Suprapubic skin (tissue), 3 donors: ENCODE data around the gene PRPSAP2.

Experiments used
- POLR2AphosphoS5 ChIP-seq, 3 donors: sonication (generic); formaldehyde crosslinking; IDR thresholded peaks; one replicate each; pipeline ENCODE4 v1.6.1; 2017; ENCODE audit warnings: antibody characterized with exemption in 3 of 3
- TF ChIP-seq, protein P1 (sequence below), 2 donors: fragments of 200-600 bp in 1 of 2; fragments of 450-650 bp in 1 of 2; sonication (generic) in 1 of 2; IDR thresholded peaks; one replicate each; pipeline ENCODE4 v1.5.1; 2016 to 2019; ENCODE audit warnings: antibody characterized with exemption in 2 of 2, mild to moderate bottlenecking in 1 of 2, moderate library complexity in 1 of 2

DNA sequence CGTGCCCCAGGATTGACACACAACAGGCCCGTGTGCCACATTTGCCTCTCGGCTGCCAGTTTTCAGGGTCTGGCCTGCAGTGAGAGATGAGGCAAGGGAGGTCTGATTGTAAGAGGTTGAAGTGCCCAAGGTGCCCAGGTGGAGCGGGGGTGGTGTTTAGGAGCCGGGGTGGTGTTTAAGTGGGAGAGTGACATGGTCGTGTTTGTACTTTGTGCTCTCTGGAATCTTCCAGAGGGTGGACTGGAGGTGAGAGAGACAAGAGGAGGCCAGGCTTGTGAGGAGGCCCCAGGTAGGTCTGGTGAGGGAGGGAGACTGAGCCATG lies 104.5 kb downstream of the PRPSAP2 start:
- TF ChIP-seq POLR2AphosphoS5 (IDR thresholded peaks at IDR 0.05): no peak
- TF ChIP-seq, protein P1, sequence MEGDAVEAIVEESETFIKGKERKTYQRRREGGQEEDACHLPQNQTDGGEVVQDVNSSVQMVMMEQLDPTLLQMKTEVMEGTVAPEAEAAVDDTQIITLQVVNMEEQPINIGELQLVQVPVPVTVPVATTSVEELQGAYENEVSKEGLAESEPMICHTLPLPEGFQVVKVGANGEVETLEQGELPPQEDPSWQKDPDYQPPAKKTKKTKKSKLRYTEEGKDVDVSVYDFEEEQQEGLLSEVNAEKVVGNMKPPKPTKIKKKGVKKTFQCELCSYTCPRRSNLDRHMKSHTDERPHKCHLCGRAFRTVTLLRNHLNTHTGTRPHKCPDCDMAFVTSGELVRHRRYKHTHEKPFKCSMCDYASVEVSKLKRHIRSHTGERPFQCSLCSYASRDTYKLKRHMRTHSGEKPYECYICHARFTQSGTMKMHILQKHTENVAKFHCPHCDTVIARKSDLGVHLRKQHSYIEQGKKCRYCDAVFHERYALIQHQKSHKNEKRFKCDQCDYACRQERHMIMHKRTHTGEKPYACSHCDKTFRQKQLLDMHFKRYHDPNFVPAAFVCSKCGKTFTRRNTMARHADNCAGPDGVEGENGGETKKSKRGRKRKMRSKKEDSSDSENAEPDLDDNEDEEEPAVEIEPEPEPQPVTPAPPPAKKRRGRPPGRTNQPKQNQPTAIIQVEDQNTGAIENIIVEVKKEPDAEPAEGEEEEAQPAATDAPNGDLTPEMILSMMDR (IDR thresholded peaks at IDR 0.05): no peak
